A673 (cell line): ENCODE results near the gene MAPKAP1.

ENCODE experiments used
- CTCF ChIP-seq: fragments of 300-800, 200-600 bp; sonication (generic); conservative IDR thresholded peaks from 2 replicates; pipeline ENCODE4 v1.5.1; 2017; ENCODE audit warnings: low read depth, mild to moderate bottlenecking, antibody characterized with exemption, low read length, moderate library complexity, mixed read lengths
- EZH2 ChIP-seq: fragments of 200-600 bp; sonication (generic); IDR thresholded peaks from 2 replicates; pipeline ENCODE4 v1.6.1; 2017; ENCODE audit warnings: borderline replicate concordance, low read depth, mild to moderate bottlenecking, mixed read lengths, antibody characterized with exemption, low read length; ENCODE audit not compliant: poor library complexity, severe bottlenecking

GRCh38 chr9:125611121-125611765, 95.8 kb downstream of the MAPKAP1 start:
- TF ChIP-seq CTCF (no peak), EZH2 (no peak)
